ENCODE measurements around the gene FYB1.
A peak's percentile ranks its signal among the peaks of the same experiment; 100 is the strongest.

The FYB1 gene

DNA sequence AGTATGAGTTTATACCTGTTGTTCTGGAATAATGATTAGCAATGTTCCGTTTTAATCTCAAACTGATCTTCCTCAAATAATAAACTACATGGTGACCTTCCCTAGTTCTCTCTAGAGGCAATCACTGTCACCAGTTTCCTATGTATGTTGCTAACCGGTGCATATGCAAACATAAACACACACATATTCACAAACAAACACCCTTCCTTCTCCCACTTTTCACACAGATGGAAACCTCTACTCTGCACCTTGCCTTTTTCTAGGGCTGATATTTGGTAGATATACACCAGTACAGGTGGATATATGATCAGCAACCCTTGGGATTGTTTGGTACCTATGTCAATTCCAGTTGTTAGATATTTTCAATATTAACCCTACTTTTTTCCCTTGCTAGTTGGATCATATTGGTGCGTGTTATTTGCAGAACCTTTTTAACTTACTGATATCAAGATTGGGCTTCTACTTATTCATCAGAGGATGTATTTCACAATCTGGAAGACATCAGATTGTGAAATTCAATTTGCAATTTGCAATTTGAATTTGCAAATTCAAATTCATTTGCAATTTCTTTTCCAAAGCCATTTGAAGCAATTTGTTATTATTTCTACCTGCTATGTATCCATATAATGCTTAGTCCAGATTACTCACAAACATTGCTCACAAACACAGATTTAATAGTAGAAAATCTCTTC is 12.6 kb downstream of the FYB1 start:
- no peak for DNase-seq (ENCODE audit: low spot score)
- Mint-ChIP-seq H3K27ac (peak overlapping the region; percentile 43), H3K36me3 (ENCODE audit: low read depth) (peaks cover 2% of the 10 kb centered on the region), H3K4me1 (ENCODE audit: low read depth) (peaks cover 82% of the 10 kb centered on the region), H3K9me3 (no peaks in the 10 kb centered on the region), H3K4me3 (peak overlapping the region; percentile 49), H3K27me3 (ENCODE audit: low read depth) (no peaks in the 10 kb centered on the region)

DNA sequence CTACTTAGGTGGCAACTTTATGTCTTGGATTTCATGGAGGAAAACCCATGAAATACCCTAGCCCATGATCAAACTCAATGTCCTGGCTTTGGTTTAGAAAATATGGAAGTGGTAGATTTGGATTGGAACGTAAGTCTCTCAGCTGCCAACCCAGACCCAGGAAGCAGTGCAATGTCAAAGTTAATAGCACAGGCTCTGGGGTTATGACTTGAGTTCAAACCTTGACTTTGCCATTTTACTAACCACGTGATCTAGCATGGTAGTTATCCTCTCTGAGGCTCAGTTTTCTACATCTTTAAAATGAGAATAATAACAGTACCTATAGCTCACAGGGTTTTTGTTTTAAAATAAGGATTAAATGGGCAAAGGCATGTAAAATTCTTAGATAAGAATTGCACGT is 13.8 kb downstream of the FYB1 start:
- Mint-ChIP-seq H3K27me3 (ENCODE audit: low read depth) (no peaks in the 10 kb centered on the region), H3K4me3 (peak overlapping the region; percentile 89), H3K4me1 (ENCODE audit: low read depth) (peaks cover 70% of the 10 kb centered on the region)

DNA sequence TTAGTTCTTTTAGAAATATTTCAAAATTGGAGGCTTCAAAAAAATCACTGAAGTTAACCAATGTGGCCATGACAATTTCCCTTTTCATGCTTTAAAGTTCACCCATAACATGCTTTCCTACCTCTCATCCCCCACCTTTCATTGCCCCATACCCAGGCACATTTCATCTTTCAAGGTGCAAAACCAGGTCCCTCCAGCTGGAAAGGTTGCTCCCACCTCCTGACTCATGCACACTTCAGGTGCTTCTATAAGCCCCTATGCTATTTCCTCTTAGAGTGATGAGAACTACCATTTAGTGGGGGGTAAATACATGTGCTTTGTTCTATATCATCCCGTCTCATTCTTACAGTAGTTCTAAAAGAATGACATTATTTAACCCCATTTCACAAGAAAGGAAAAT is 15.4 kb downstream of the FYB1 start:
- Mint-ChIP-seq H3K9me3 (no peaks in the 10 kb centered on the region), H3K27me3 (ENCODE audit: low read depth) (no peaks in the 10 kb centered on the region), H3K4me3 (peak overlapping the region; percentile 89), H3K27ac (peak overlapping the region; percentile 82), H3K4me1 (ENCODE audit: low read depth) (peaks cover 57% of the 10 kb centered on the region), H3K36me3 (ENCODE audit: low read depth) (peaks cover 27% of the 10 kb centered on the region)
- DNase-seq (ENCODE audit: low spot score): no peak

More for the DNA sequence above, 13.8 kb downstream of the FYB1 start:
- no peak for DNase-seq (ENCODE audit: low spot score)
- Mint-ChIP-seq H3K36me3 (ENCODE audit: low read depth) (peaks cover 13% of the 10 kb centered on the region), H3K9me3 (no peaks in the 10 kb centered on the region), H3K27ac (peak overlapping the region; percentile 85)

DNA sequence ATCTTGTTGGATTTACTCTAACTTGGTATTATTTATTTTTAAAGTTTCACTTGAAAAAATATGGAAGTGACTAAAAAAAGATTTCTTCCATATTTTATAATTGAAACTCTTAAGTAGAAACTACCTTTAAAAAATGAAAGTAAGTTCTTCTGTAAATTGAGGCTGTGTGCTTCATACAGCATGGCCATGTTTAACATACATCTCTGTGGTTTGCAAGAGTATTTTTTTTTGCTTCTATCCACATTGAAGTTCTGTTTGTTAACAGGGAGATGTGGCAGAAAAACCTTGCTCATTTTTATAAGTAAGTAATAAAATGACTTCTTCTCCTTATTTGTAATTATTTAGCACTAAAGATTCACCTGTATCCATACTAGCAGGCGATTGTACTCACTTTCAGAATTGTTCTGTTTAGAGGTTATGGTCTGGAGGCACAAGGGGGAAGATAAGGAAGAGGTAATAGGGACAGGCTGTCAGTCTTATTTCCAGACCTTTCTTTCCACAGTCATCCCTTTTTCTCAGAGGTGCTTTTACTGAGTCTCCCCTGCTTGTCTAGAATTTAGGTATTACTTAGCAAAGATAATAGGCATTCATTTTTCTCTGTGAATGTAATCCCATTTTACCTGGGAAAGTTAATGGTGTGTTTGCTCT is 16.0 kb downstream of the FYB1 start:
- H3K27me3 Mint-ChIP-seq (ENCODE audit: low read depth): no peaks in the 10 kb centered on the region
- DNase-seq (ENCODE audit: low spot score): no peak
- peaks cover 28% of the 10 kb centered on the region for H3K36me3 Mint-ChIP-seq (ENCODE audit: low read depth)
- peaks cover 51% of the 10 kb centered on the region for H3K4me1 Mint-ChIP-seq (ENCODE audit: low read depth)
- peak overlapping the region; percentile 82 for H3K27ac Mint-ChIP-seq
- H3K9me3 Mint-ChIP-seq: no peaks in the 10 kb centered on the region
- peak overlapping the region; percentile 89 for H3K4me3 Mint-ChIP-seq

DNA sequence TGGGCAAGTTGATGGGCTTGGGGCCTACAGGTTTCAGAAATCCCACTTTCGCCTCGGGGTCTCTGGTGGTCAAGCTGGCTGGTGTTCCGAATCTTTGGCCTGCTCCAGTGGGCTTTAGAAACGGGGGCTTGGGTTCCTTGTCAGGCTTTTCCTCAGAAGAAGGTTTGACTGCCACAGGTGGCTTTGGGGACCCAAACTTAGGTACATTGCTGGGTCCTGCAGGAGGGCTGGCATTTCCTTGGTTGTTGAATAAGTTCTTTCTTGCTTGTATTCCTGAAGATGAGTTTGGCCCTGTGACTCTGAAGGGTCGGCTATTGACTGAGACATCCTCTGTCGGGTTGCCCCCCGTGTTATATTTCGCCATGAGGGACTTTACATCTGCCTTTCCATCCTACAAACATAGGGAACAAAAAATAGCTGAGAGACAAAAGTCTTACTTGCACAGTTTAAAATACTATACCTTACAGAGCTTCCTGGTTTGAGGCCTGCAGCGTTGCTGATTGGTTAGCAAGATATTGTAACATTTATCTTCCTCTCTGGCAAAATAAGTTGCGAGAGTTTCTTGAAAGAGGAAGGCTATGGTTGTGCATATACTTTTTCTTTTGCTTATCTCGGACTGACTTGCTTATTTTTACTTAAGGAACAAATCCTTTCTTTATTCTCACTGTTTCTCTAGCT is 16.6 kb downstream of the FYB1 start:
- peaks cover 29% of the 10 kb centered on the region for H3K36me3 Mint-ChIP-seq (ENCODE audit: low read depth)
- peak overlapping the region; percentile 89 for H3K4me3 Mint-ChIP-seq
- DNase-seq (ENCODE audit: low spot score): peak; percentile 29
- H3K27me3 Mint-ChIP-seq (ENCODE audit: low read depth): no peaks in the 10 kb centered on the region
- peaks cover 48% of the 10 kb centered on the region for H3K4me1 Mint-ChIP-seq (ENCODE audit: low read depth)
- H3K27ac Mint-ChIP-seq: peak overlapping the region; percentile 82
- H3K9me3 Mint-ChIP-seq: no peaks in the 10 kb centered on the region

DNA sequence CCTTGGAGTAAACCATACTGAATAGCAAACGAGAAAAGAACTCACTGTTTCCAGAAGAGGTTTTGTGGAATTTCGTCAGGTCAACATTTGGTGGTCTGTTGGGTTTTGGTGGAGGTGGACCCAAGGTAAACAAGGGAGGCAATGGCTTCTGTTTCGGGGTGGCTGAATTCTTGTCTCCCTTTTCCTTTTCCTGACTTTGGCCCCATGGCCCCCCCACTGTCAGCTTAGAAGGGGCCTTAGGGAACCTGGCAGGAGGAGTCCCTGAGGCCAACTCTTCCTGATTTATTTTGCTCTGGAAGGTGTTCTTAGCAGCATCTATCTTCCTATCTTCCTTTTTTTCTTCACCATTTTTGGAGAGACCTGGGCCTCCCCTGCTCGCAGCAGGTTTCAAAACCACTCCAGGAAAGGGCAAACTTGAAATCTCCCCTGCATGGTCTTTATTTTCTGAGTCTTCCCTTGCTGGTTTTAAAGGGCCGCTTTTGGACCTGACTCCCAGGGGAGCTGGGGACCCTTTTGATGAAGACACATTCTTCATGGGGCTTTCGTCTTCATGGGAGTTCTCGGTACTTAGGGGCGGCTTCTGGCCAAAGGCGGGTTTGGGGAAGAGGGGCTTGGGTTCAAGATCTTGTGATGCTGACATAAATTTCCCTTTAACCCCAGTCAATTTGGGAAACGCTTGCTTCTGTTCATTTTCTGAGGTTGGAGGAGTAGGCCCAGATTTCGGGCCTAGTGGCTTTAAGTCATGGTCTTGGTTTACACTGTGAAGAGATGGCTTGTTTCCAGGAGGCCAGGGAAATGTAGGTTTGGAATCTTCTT is 17.4 kb downstream of the FYB1 start:
- peaks cover 31% of the 10 kb centered on the region for H3K36me3 Mint-ChIP-seq (ENCODE audit: low read depth)
- H3K9me3 Mint-ChIP-seq: no peaks in the 10 kb centered on the region
- no peaks in the 10 kb centered on the region for H3K27me3 Mint-ChIP-seq (ENCODE audit: low read depth)
- no peak for DNase-seq (ENCODE audit: low spot score)
- H3K27ac Mint-ChIP-seq: peak overlapping the region; percentile 82
- H3K4me3 Mint-ChIP-seq: peak overlapping the region; percentile 89
- H3K4me1 Mint-ChIP-seq (ENCODE audit: low read depth): peaks cover 44% of the 10 kb centered on the region

DNA sequence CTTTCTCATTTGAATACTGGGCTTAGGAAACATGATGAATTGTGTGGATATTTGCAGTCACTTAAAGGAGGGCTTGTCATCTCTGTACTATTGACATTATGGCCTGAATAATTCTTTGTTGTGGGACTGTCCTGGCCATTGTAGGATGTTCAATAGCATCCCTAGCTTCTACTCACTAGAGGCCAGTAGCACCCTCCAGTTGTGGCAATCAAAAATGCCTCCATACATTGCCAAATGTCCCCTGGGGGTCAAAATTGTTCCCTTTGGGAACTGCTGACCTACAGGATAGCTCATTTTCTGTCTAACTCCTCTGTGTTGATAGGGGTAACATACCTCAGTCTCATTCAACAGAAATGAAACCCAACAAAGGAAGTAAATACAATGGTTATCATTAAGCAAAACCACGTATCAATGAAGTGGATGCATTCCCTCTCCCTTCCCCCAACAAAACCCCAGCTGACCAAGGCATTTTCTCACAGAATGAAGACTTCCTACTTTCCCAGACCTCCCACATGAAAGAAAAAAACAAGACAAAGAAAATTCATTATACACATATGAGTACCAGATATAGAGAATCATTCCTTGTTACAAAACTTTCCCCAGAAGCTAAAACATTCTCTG is 18.1 kb downstream of the FYB1 start:
- Mint-ChIP-seq H3K36me3 (ENCODE audit: low read depth) (peaks cover 37% of the 10 kb centered on the region), H3K9me3 (no peaks in the 10 kb centered on the region), H3K4me3 (peak overlapping the region; percentile 89), H3K27me3 (ENCODE audit: low read depth) (no peaks in the 10 kb centered on the region), H3K27ac (peak overlapping the region; percentile 82), H3K4me1 (ENCODE audit: low read depth) (peaks cover 45% of the 10 kb centered on the region)
- no peak for DNase-seq (ENCODE audit: low spot score)

DNA sequence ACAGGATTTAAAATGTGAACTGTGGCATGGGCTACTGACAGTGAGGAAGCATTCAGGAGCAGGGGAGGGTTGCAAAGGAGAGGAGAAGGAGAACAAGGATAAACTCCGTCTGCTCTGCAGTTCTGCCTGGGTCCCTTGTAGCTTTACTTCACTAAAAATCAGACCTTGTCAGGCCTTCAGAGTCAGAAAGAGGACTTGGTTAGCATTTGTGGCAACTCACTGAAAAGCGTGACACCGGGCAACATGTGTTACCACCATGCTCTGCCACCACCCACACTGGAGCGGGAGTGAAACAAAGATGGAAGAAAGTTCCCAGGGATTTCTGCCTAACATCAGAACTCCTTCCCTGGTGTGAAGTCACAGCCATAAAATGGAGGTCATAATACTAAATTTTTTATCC is 19.3 kb downstream of the FYB1 start:
- H3K4me3 Mint-ChIP-seq: peak overlapping the region; percentile 89
- peak overlapping the region; percentile 80 for H3K27ac Mint-ChIP-seq
- no peaks in the 10 kb centered on the region for H3K27me3 Mint-ChIP-seq (ENCODE audit: low read depth)
- peaks cover 42% of the 10 kb centered on the region for H3K4me1 Mint-ChIP-seq (ENCODE audit: low read depth)
- DNase-seq (ENCODE audit: low spot score): peak; percentile 37
- H3K9me3 Mint-ChIP-seq: no peaks in the 10 kb centered on the region
- H3K36me3 Mint-ChIP-seq (ENCODE audit: low read depth): peaks cover 43% of the 10 kb centered on the region

DNA sequence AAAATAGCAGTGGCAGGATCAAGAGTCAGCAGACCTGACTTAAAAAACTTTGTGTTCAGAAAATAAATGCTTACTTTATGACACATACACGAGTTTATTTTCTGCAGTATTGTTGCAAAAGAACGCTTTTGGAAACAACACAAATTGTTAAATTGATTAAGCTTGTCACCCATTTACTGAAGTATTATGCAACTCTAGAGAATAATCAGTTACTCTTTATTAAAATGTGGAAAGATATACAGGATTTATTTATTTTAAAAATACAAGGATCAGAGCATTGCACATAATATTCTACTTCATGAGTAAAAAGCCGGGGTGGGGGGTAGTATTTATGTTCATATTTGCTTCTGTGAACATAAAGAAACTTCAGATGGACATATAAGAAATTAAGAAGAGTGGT is 20.0 kb downstream of the FYB1 start:
- Mint-ChIP-seq H3K27me3 (ENCODE audit: low read depth) (no peaks in the 10 kb centered on the region), H3K4me1 (ENCODE audit: low read depth) (peaks cover 42% of the 10 kb centered on the region), H3K4me3 (peak overlapping the region; percentile 89), H3K36me3 (ENCODE audit: low read depth) (peaks cover 50% of the 10 kb centered on the region), H3K27ac (peak overlapping the region; percentile 80), H3K9me3 (no peaks in the 10 kb centered on the region)
- no peak for DNase-seq (ENCODE audit: low spot score)

DNA sequence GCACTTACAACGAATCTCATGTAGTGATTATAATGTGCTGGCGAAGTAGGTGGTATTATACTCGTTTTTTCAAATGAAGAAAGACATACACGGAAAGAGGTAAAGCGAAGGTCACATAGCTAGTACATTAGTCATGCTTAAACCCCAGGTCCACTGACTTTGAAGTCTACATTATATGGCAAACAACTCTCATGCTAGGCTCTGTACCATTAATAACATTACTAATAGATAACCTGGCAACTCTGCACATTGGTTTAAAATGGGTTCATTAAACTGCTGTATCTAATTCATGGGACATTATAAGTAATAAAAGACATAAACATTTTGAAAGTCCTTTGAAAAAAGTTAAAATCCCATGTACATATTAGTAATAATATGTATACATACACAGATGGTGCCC is 21.2 kb downstream of the FYB1 start:
- Mint-ChIP-seq H3K27ac (peak overlapping the region; percentile 56), H3K4me3 (peak overlapping the region; percentile 79), H3K4me1 (ENCODE audit: low read depth) (peaks cover 47% of the 10 kb centered on the region), H3K9me3 (no peaks in the 10 kb centered on the region), H3K27me3 (ENCODE audit: low read depth) (no peaks in the 10 kb centered on the region), H3K36me3 (ENCODE audit: low read depth) (peaks cover 61% of the 10 kb centered on the region)
- no peak for DNase-seq (ENCODE audit: low spot score)

DNA sequence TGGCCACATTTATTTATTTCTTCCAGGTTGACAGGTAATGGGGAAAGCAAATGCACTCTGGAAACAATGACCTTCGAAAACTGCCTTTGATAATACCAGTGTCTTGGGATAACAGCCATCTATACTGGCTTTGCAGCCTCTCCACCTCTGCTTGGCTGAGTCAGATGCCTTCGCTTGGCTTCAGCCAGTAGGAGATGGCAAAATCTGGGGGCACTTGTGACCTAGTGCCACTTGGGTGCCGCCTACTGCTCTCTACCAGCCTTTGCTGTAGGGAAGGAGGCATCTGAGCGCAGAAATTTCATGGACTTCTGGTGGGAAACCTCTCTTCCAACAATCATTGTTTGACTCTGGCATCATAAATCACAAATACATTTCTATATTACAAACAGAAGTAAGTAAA is 21.8 kb downstream of the FYB1 start:
- Mint-ChIP-seq H3K27ac (peak overlapping the region; percentile 55), H3K9me3 (no peaks in the 10 kb centered on the region), H3K36me3 (ENCODE audit: low read depth) (peaks cover 66% of the 10 kb centered on the region), H3K27me3 (ENCODE audit: low read depth) (no peaks in the 10 kb centered on the region), H3K4me3 (peak overlapping the region; percentile 84), H3K4me1 (ENCODE audit: low read depth) (peaks cover 50% of the 10 kb centered on the region)
- peak; percentile 49 for DNase-seq (ENCODE audit: low spot score)

DNA sequence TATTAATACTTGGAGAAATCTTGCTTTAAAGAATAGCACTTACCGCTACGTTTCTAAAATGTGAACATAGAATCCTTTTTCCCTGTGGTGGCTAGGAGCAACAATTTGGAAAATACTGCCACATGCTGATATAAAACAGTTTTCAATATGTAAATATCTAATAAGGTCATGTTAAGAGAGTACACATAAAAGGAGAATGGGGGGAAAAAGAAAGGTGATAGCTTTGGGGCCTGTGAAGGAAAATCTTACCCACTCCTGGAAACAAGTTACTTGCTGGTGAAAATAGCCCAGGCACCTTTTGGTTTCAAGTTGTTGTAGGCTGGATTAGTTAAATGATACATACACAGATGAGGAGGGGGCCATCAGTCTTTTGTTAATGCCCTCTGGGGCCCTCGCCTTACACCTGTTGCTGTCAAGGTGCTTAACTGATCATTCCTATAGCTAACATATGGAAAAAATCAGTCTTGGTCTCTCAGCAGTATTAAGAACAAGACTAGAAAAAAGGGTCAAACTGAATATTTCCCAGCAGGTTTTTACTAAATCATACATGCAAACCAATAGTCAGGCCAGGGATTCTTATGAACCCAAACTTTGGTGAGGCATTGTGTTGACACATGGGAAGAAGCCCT is 24.1 kb downstream of the FYB1 start:
- no peaks in the 10 kb centered on the region for H3K9me3 Mint-ChIP-seq
- peak overlapping the region; percentile 76 for H3K27ac Mint-ChIP-seq
- DNase-seq (ENCODE audit: low spot score): peak; percentile 12
- H3K4me3 Mint-ChIP-seq: peak overlapping the region; percentile 79
- H3K36me3 Mint-ChIP-seq (ENCODE audit: low read depth): peaks cover 51% of the 10 kb centered on the region
- H3K27me3 Mint-ChIP-seq (ENCODE audit: low read depth): no peaks in the 10 kb centered on the region
- peaks cover 67% of the 10 kb centered on the region for H3K4me1 Mint-ChIP-seq (ENCODE audit: low read depth)
